ENCODE measurements around the gene F10.

DNA sequence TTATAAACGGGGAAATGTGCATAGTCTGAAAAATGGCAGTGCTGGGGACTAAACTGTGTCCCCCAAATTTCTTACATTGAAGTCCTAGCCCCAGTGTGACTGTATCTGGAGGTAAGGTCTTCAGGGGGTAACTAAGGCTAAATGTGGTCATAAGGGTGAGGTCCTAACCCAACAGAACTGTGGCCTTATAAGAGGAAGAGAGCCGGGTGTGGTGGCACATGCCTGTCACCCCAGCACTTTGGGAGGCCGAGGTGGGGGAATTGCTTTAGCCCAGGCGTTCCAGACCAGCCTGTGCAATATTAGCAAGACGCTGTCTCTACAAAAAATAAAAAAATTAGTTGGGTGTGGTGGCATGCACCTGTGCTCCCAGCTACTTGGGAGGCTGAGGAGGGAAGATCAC, 53.7 kb downstream of the F10 start:
- TF ChIP-seq, protein P1, sequence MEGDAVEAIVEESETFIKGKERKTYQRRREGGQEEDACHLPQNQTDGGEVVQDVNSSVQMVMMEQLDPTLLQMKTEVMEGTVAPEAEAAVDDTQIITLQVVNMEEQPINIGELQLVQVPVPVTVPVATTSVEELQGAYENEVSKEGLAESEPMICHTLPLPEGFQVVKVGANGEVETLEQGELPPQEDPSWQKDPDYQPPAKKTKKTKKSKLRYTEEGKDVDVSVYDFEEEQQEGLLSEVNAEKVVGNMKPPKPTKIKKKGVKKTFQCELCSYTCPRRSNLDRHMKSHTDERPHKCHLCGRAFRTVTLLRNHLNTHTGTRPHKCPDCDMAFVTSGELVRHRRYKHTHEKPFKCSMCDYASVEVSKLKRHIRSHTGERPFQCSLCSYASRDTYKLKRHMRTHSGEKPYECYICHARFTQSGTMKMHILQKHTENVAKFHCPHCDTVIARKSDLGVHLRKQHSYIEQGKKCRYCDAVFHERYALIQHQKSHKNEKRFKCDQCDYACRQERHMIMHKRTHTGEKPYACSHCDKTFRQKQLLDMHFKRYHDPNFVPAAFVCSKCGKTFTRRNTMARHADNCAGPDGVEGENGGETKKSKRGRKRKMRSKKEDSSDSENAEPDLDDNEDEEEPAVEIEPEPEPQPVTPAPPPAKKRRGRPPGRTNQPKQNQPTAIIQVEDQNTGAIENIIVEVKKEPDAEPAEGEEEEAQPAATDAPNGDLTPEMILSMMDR (IDR thresholded peaks at IDR 0.05) = no peak
- TF ChIP-seq POLR2AphosphoS5 (IDR thresholded peaks at IDR 0.05; ENCODE audit: low read depth, low read length) (no peak), REST (IDR thresholded peaks at IDR 0.05; ENCODE audit: insufficient read depth in 1 of 2, low read depth in 2 of 2, low read length in 1 of 2) (no peak), SIN3A (IDR thresholded peaks at IDR 0.05; ENCODE audit: borderline replicate concordance, insufficient read depth, low read depth, low read length) (no peak)

Data from Panc1 (cell line).